GM18870 (cell line): ENCODE results near the gene SMARCA2.
A peak's percentile ranks its signal among the peaks of the same experiment; 100 is the strongest.

Experiments
- ATAC-seq: cut with Tn5 transposase; IDR thresholded peaks from one replicate; pipeline ENCODE4 v1.9.1; 2021; ENCODE audit warnings: moderate library complexity; ENCODE audit not compliant: unreplicated experiment

The SMARCA2 gene

DNA sequence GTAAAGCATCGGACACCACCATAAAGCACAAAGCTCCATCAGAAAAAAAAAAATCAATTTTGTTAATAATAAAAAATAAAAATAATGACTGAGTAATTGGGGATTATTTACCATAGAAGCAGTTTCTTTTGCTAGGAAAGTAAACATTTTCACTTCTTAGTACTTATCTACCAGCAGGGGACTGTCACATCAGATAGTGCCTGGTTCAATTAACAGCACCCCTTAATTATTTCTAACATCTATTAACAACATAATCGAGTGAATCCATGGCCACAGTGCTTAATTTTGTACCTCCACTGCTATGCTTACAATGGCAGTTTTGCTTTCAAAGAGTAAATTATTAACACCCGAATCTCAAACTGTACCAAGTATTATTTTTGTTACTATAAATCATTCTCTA is 221.7 kb downstream of the SMARCA2 start:
- ATAC-seq = no peak

DNA sequence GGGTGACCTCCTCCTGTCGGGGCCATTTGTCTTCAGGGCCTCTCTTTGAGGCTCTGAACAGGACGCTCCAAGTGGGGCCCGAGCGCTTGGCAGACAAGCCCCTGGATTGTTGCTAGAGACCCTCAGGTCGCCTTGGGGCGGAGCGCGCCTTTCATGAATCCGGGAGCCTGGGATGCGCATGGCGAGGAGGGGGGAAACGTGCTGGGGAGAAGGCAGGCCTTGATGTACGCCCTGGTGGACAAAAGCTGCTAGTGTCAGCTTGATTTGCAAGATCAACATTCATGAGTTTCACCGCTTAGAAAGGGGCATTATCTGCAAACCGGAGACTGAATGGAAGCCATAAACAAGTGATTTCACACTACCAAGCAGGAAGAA is 226.3 kb downstream of the SMARCA2 start:
- ATAC-seq = no peak

DNA sequence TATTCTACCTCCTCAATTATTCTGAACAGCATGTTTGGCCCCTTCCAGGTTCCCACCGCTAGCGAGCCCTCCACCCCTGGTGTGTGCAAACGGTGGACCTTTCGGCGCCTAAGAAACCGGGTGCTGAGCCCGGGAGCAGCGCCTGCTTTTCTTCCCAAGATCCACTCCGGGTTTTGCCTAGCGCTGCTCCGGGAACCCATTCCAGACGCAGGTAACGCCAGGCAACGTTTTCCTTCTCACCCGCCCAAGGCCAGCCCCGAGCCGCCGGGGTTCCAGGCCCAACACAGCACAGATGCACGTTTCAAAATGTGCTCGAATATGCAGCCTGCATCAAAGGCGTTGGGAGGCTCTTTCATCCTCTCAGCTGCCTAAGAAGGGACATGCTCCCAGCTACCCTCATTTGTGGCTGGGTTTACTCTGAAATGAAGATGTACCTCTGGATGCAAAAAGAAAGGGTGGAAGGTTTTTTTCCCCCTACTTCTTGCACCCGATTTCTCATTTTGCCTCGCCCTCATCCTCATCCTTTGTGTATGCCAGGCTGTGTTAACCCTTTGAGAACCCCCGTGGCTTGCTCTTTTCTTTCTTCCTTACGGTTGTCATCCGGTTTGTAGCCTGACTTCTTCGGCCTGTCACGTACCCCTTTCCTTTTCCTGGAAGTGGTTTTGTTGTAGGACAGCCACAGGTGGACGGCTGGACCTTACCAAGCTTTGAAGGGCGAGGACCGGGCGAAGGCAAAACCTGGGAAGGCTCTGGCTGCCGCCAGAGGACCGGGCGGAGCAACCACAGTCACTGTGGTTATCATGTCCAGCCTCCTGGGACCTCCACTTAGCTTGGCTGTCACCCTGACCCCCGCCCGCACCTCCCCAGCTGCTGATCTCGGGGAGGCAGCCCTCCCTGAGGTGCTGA is 226.9 kb downstream of the SMARCA2 start:
- ATAC-seq = peak; percentile 59

DNA sequence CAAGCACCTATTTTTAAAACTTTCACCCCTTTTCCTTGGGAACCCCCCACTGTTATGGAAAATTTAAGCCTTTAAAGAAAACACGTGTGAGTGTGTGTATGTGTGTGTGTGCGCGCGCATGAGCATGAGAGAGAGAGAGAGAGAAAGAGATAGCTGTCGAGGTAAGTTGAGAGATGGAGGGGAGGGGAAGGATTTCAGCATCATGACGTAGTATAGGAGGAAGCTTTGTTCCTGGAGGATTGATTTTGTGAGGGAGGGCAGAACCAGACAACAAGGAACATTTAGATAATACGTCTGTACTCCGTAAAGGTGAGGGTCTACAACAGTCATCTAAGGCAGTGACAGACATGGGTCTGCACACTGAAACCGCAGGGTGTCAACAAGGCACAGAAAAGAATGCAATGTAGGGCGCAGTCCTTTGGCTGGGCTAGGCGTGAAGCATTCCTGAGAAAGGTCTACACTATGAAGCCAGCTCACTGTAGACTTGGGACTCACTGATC is 227.7 kb downstream of the SMARCA2 start:
- no peak for ATAC-seq
